ENCODE data around the gene PHF14.

DNA sequence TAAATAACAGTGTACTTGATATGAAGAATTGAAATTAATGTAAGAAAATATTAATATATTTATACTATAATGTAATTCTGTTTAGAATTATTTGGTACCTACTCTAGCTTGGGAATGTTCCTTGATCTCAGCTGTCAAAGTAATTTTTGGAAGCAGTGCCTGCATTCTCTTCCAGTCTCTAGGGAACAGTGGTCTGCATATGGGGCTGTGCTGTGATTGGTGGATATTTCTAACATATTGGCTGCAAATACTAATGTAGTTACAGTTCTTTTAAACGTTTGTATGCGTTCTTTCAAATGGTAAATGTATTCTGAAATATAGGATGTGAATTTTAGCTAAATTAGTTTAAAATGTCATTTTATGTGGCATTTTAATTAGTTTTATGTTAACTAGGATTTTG is 87.2 kb downstream of the PHF14 start:
- TF ChIP-seq, protein P1, sequence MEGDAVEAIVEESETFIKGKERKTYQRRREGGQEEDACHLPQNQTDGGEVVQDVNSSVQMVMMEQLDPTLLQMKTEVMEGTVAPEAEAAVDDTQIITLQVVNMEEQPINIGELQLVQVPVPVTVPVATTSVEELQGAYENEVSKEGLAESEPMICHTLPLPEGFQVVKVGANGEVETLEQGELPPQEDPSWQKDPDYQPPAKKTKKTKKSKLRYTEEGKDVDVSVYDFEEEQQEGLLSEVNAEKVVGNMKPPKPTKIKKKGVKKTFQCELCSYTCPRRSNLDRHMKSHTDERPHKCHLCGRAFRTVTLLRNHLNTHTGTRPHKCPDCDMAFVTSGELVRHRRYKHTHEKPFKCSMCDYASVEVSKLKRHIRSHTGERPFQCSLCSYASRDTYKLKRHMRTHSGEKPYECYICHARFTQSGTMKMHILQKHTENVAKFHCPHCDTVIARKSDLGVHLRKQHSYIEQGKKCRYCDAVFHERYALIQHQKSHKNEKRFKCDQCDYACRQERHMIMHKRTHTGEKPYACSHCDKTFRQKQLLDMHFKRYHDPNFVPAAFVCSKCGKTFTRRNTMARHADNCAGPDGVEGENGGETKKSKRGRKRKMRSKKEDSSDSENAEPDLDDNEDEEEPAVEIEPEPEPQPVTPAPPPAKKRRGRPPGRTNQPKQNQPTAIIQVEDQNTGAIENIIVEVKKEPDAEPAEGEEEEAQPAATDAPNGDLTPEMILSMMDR (conservative IDR thresholded peaks at IDR 0.05): no peak
- no peak for TF ChIP-seq ZFX (IDR thresholded peaks at IDR 0.05)
